ENCODE results near the gene TRABD2B.

DNA sequence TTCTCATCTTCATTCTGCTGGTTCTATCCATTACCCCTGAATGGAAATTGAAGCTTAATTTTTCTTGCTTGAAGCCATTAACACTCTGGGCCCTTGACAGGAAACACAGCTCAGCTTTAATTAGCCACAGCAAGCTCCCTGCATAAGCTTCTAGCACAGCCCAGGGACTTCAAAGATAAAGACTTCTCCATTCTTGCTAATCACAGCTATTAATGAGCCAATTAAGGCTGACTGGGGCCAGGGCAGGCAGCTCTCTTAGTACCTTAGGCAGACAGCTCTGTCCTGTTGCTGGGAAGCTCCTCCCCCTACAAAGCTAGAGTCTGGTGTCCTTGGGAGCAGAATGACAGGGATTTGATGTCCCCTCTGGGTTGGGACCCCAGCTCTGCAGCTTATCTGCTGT, 27.9 kb upstream of the TRABD2B start:
- TF ChIP-seq, protein P1, sequence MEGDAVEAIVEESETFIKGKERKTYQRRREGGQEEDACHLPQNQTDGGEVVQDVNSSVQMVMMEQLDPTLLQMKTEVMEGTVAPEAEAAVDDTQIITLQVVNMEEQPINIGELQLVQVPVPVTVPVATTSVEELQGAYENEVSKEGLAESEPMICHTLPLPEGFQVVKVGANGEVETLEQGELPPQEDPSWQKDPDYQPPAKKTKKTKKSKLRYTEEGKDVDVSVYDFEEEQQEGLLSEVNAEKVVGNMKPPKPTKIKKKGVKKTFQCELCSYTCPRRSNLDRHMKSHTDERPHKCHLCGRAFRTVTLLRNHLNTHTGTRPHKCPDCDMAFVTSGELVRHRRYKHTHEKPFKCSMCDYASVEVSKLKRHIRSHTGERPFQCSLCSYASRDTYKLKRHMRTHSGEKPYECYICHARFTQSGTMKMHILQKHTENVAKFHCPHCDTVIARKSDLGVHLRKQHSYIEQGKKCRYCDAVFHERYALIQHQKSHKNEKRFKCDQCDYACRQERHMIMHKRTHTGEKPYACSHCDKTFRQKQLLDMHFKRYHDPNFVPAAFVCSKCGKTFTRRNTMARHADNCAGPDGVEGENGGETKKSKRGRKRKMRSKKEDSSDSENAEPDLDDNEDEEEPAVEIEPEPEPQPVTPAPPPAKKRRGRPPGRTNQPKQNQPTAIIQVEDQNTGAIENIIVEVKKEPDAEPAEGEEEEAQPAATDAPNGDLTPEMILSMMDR (IDR thresholded peaks at IDR 0.05 in 2 of 3, conservative IDR thresholded peaks at IDR 0.05 in 1 of 3; ENCODE audit: borderline replicate concordance in 1 of 3, insufficient read depth in 1 of 3, low read depth in 2 of 3, low read length in 2 of 3), result no peak
- TF ChIP-seq FOSL1 (IDR thresholded peaks at IDR 0.05; ENCODE audit: low read depth), result no peak
- no peak for TF ChIP-seq ZFX (IDR thresholded peaks at IDR 0.05)
- no peak for TF ChIP-seq POLR2A (IDR thresholded peaks at IDR 0.05; ENCODE audit: borderline replicate concordance, extremely low read depth, insufficient read depth, insufficient read length)
- no peak for TF ChIP-seq EZH2 (IDR thresholded peaks at IDR 0.05)
- TF ChIP-seq, protein P2, sequence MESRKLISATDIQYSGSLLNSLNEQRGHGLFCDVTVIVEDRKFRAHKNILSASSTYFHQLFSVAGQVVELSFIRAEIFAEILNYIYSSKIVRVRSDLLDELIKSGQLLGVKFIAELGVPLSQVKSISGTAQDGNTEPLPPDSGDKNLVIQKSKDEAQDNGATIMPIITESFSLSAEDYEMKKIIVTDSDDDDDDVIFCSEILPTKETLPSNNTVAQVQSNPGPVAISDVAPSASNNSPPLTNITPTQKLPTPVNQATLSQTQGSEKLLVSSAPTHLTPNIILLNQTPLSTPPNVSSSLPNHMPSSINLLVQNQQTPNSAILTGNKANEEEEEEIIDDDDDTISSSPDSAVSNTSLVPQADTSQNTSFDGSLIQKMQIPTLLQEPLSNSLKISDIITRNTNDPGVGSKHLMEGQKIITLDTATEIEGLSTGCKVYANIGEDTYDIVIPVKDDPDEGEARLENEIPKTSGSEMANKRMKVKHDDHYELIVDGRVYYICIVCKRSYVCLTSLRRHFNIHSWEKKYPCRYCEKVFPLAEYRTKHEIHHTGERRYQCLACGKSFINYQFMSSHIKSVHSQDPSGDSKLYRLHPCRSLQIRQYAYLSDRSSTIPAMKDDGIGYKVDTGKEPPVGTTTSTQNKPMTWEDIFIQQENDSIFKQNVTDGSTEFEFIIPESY (IDR thresholded peaks at IDR 0.05; ENCODE audit: extremely low read depth, insufficient replicate concordance, low read length), result no peak
- no peak for TF ChIP-seq SRF (IDR thresholded peaks at IDR 0.05; ENCODE audit: low read depth)
- TF ChIP-seq POLR2AphosphoS5 (IDR thresholded peaks at IDR 0.05; ENCODE audit: low read depth, low read length), result no peak
- TF ChIP-seq, protein P3, sequence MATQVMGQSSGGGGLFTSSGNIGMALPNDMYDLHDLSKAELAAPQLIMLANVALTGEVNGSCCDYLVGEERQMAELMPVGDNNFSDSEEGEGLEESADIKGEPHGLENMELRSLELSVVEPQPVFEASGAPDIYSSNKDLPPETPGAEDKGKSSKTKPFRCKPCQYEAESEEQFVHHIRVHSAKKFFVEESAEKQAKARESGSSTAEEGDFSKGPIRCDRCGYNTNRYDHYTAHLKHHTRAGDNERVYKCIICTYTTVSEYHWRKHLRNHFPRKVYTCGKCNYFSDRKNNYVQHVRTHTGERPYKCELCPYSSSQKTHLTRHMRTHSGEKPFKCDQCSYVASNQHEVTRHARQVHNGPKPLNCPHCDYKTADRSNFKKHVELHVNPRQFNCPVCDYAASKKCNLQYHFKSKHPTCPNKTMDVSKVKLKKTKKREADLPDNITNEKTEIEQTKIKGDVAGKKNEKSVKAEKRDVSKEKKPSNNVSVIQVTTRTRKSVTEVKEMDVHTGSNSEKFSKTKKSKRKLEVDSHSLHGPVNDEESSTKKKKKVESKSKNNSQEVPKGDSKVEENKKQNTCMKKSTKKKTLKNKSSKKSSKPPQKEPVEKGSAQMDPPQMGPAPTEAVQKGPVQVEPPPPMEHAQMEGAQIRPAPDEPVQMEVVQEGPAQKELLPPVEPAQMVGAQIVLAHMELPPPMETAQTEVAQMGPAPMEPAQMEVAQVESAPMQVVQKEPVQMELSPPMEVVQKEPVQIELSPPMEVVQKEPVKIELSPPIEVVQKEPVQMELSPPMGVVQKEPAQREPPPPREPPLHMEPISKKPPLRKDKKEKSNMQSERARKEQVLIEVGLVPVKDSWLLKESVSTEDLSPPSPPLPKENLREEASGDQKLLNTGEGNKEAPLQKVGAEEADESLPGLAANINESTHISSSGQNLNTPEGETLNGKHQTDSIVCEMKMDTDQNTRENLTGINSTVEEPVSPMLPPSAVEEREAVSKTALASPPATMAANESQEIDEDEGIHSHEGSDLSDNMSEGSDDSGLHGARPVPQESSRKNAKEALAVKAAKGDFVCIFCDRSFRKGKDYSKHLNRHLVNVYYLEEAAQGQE (IDR thresholded peaks at IDR 0.05; ENCODE audit: low read depth), result no peak
- TF ChIP-seq CEBPB (IDR thresholded peaks at IDR 0.05; ENCODE audit: low read depth), result no peak

All from HCT116 (cell line).